HFFc6 (cell line): ENCODE measurements around the gene GJA1. TPM values are rescaled to one million over a fixed set of nuclear protein-coding genes. Genes with fewer than 3 reads are reported as not detected.
"Not testable (repeated sequence)": the region's sequence is repeated elsewhere in the genome, so short reads cannot be mapped to it uniquely, and the experiment has no call there.

ENCODE experiments used
- DNase-seq: peaks from one replicate; pipeline ENCODE4 v3.0.0-alpha.2; 2018
- H3K27ac Mint-ChIP-seq: 2 replicates; pipeline ENCODE4 v1.8.0; 2020; ENCODE audit warnings: mild to moderate bottlenecking, mixed read lengths
- H3K27me3 Mint-ChIP-seq: 2 replicates; pipeline ENCODE4 v1.8.0; 2021; ENCODE audit warnings: mild to moderate bottlenecking, moderate library complexity, mixed read lengths; ENCODE audit not compliant: insufficient read depth
- H3K36me3 Mint-ChIP-seq: 2 replicates; pipeline ENCODE4 v1.8.0; 2021; ENCODE audit warnings: low read depth, mixed read lengths
- H3K4me1 Mint-ChIP-seq: 2 replicates; pipeline ENCODE4 v1.8.0; 2020; ENCODE audit warnings: low read depth, mixed read lengths
- H3K4me3 Mint-ChIP-seq: 2 replicates; pipeline ENCODE4 v1.8.0; 2020; ENCODE audit warnings: mild to moderate bottlenecking, moderate library complexity, mixed read lengths
- H3K9me3 Mint-ChIP-seq: 2 replicates; pipeline ENCODE4 v1.8.0; 2020; ENCODE audit warnings: mild to moderate bottlenecking, mixed read lengths
- total RNA-seq, 6 experiments: library from RNA; stranded (reverse); fragmentation: NEBNext Ultra II Directional; extraction: Animal tissue kit (Norgen Biotek cat#: 25700); gene quantifications; 2 replicates in 1 of 6; 3 replicates in 5 of 6; pipeline ENCODE4 v1.2.3, GENCODE V29; 2021
- TF ChIP-seq, protein P1 (sequence below): fragments of 200-600 bp; sonication (generic); IDR thresholded peaks from 2 replicates; pipeline ENCODE4 v1.5.0; 2021; ENCODE audit warnings: antibody characterized with exemption, mild to moderate bottlenecking

The GJA1 gene
- total RNA-seq, 6 experiments from 2014 or later, result 80.6 to 96.4 (median 87.7) TPM

DNA sequence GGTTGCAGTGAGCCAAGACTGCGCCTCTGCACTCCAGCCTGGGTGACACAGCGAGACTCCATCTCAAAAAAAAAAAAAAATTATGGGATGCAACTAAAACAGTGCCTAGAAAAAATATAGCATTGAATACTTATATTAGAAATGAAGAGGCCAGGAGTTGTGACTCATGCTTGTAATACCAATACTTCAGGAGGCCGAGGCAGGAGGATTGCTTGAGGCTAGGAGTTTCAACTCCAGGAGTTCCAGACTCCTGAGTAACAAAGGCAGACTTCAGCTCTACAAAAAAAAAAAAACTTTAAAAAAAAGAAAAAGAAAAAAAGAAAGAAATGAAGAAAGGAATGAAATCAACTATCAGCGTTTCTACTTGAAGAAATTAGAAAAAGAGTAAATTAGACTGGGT is 17.1 kb upstream of the GJA1 start:
- Mint-ChIP-seq H3K9me3 (no peaks in the 10 kb centered on the region), H3K4me1 (no peaks in the 10 kb centered on the region), H3K4me3 (no peak overlapping the region), H3K27me3 (peaks cover 1% of the 10 kb centered on the region; the same call in 1 of the 2 replicates), H3K27ac (no peak overlapping the region), H3K36me3 (no peaks in the 10 kb centered on the region)
- TF ChIP-seq, protein P1, sequence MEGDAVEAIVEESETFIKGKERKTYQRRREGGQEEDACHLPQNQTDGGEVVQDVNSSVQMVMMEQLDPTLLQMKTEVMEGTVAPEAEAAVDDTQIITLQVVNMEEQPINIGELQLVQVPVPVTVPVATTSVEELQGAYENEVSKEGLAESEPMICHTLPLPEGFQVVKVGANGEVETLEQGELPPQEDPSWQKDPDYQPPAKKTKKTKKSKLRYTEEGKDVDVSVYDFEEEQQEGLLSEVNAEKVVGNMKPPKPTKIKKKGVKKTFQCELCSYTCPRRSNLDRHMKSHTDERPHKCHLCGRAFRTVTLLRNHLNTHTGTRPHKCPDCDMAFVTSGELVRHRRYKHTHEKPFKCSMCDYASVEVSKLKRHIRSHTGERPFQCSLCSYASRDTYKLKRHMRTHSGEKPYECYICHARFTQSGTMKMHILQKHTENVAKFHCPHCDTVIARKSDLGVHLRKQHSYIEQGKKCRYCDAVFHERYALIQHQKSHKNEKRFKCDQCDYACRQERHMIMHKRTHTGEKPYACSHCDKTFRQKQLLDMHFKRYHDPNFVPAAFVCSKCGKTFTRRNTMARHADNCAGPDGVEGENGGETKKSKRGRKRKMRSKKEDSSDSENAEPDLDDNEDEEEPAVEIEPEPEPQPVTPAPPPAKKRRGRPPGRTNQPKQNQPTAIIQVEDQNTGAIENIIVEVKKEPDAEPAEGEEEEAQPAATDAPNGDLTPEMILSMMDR, result no peak
- no peak for DNase-seq

DNA sequence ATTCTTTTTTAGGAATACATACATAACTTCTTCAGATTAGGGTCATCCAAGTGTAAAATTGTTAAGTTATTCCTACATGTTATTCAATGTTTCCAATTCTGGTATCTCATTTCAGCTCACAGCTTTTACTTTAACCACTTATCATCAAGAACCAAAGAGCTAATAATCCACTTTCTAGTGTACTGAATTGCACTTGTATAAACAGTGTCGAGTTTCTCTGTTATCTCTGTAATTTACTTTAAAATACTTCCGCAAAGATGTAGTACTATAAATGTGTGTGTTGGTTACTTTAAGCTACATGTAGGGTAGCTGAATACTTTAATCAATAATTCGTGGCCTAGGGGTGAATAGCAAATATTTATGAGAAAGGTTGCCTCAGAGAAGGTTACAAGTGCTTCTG is 8.8 kb upstream of the GJA1 start:
- Mint-ChIP-seq H3K36me3 (no peaks in the 10 kb centered on the region), H3K4me1 (peaks cover 14% of the 10 kb centered on the region), H3K27me3 (no peaks in the 10 kb centered on the region), H3K4me3 (no peak overlapping the region), H3K27ac (no peak overlapping the region), H3K9me3 (no peaks in the 10 kb centered on the region)
- TF ChIP-seq, protein P1, result no peak
- DNase-seq, result no peak

DNA sequence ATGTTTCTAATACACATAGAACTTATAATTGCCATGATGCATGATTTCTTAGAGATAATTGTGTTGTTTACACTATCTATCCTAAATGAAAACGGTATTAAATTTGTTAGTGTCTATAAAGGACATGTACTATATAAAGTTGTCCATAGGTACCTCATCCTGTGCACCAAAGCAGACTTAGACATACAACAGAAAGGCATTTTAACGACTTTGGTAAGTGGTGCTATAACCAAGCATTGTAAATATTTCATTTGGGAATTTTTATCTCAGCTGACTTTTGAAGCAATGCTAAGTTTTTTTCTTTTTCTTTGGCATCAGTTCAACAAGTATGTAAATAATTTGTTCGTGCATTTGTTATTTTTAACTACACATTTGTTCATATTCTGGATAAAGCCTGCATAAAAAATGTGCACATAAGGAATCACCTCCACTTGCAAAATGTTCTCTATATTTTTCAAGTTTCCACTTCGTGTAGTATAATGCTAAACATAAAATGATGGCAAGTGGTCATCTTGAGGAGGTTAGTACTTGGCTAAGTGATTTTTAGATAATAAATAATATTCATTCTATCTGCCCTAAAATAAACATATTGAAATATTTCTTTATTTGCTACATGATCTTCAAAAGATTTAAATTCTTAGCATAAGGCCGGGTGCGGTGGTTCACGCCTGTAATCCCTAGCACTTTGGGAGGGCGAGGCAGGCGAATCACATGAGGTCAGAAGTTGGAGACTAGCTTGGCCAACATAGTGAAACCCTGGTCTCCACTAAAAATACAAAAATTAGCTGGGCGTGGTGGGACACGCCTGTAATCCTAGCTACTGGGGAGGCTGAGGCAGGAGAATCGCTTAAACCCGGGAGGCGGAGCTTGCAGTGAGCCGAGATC is 6.3 kb upstream of the GJA1 start:
- Mint-ChIP-seq H3K4me1 (peaks cover 20% of the 10 kb centered on the region), H3K27me3 (no peaks in the 10 kb centered on the region), H3K36me3 (no peaks in the 10 kb centered on the region), H3K9me3 (no peaks in the 10 kb centered on the region), H3K4me3 (no peak overlapping the region), H3K27ac (no peak overlapping the region)
- TF ChIP-seq, protein P1, result no peak
- no peak for DNase-seq

GRCh38 chr6:121430514-121431460 is 4.7 kb upstream of the GJA1 start:
- no peaks in the 10 kb centered on the region for H3K9me3 Mint-ChIP-seq
- TF ChIP-seq, protein P1, result peak; percentile 85
- no peaks in the 10 kb centered on the region for H3K36me3 Mint-ChIP-seq
- peaks cover 35% of the 10 kb centered on the region for H3K4me1 Mint-ChIP-seq
- no peak overlapping the region for H3K27ac Mint-ChIP-seq
- H3K27me3 Mint-ChIP-seq, result no peaks in the 10 kb centered on the region
- DNase-seq, result peak; percentile 37
- peak overlapping the region; percentile 16; the same call in 1 of the 2 replicates for H3K4me3 Mint-ChIP-seq

DNA sequence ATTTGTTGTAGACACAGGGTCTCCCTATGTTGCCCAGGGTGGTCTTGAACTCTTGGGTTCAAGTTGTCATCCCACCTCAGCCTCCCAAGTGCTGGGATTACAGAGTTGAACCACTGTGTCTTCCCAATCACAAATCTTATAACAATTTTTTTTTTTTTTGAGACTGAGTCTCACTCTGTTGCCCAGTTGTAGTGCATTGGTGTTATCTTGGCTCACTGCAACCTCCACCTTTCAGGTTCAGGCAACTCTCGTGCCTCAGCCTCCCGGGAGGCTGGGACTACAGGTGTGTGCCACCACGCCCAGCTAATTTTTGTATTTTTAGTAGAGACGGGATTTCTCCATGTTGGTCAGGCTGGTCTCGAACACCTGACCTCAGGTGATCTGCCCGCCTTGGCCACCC is 3.7 kb upstream of the GJA1 start:
- not testable (repeated sequence) for H3K27ac Mint-ChIP-seq, H3K4me3 Mint-ChIP-seq, H3K9me3 Mint-ChIP-seq, DNase-seq, H3K36me3 Mint-ChIP-seq, H3K27me3 Mint-ChIP-seq
- H3K4me1 Mint-ChIP-seq, result peaks cover 35% of the 10 kb centered on the region
